HepG2 (cell line): ENCODE measurements around the gene SPAAR. TPM values are rescaled to one million over a fixed set of nuclear protein-coding genes. Genes with fewer than 3 reads are reported as not detected.

ENCODE experiments used
- ATAC-seq: fragments of 200-7000 bp; cut with Tn5 transposase; 3 replicates; pipeline ENCODE4 v1.9.1; 2020; ENCODE audit warnings: mild to moderate bottlenecking, moderate library complexity
- BruUV-seq: library from RNA; stranded (reverse); fragments of 400-500 nt; replicated peaks from 2 replicates; lab custom pipeline; 2021; lab: Mats Ljungman, UMichigan
- CTCF ChIA-PET: fragments of 300-600 bp; formaldehyde crosslinking; extraction: SDS; loops from one replicate; lab custom pipeline; 2021; ENCODE audit warnings: low total read pairs, inconsistent platforms, low intra/inter-chr PET ratio; lab: Yijun Ruan, JAX
- POLR2A ChIA-PET: fragments of 350-600 bp; sonication (Branson Sonifier 250); formaldehyde crosslinking; loops from one replicate; lab custom pipeline; 2020; ENCODE audit warnings: antibody characterized with exemption, inconsistent platforms; lab: Yijun Ruan, JAX
- DNase-seq: peaks from one replicate; pipeline ENCODE4 v3.0.0-alpha.2; 2015; ENCODE audit warnings: low spot score
- FAIRE-seq: peaks from 3 replicates; lab custom pipeline; 2011; peaks lifted over from hg19 to GRCh38; lab: Jason Lieb, UNC
- H2AFZ ChIP-seq: one replicate; pipeline ENCODE4 v1.6.1; 2011; ENCODE audit warnings: low read length, inconsistent platforms
- H3K27ac ChIP-seq: fragments of 300-600 bp; 3 replicates; pipeline ENCODE4 v1.8.0; 2011; ENCODE audit warnings: mixed run types, mild to moderate bottlenecking, mixed read lengths, low read length, inconsistent platforms; ENCODE audit not compliant: insufficient read depth; ENCODE audit errors: extremely low read length
- H3K27me3 ChIP-seq, 2 experiments: fragments of 200-600 bp in 1 of 2; 2 replicates in 1 of 2; 3 replicates in 1 of 2; pipeline versions ENCODE4 v1.6.0 to v1.8.0; 2011; ENCODE audit warnings: low read length in 2 of 2, mild to moderate bottlenecking in 2 of 2, moderate library complexity in 2 of 2, inconsistent platforms in 1 of 2; ENCODE audit not compliant: insufficient read depth in 2 of 2, control insufficient read depth in 1 of 2
- H3K36me3 ChIP-seq, 2 experiments: fragments of 200-600 bp in 1 of 2; replicated peaks in 1 of 2; 2 replicates in 1 of 2; 3 replicates in 1 of 2; pipeline versions ENCODE4 v1.5.1 to v1.8.0; 2011; ENCODE audit warnings: low read length in 2 of 2, inconsistent platforms in 1 of 2; ENCODE audit not compliant: insufficient read depth in 2 of 2, control insufficient read depth in 1 of 2
- H3K4me1 ChIP-seq: 2 replicates; pipeline ENCODE4 v1.5.1; 2012; ENCODE audit warnings: low read length, inconsistent platforms; ENCODE audit not compliant: insufficient read depth
- H3K4me2 ChIP-seq: 2 replicates; pipeline ENCODE4 v1.6.0; 2011; ENCODE audit warnings: low read depth, low read length, inconsistent platforms
- H3K4me3 ChIP-seq, 3 experiments: fragments of 200-600 bp in 1 of 3; sonication (generic), shearing (Covaris generic) in 1 of 3; replicated peaks in 1 of 3; 2 replicates each; pipeline ENCODE4 v1.5.1; 2011 to 2016; ENCODE audit warnings: low read length in 3 of 3, inconsistent platforms in 2 of 3, low read depth in 2 of 3, mild to moderate bottlenecking in 2 of 3, control low read depth in 1 of 3, mixed read lengths in 1 of 3; ENCODE audit not compliant: insufficient read depth in 1 of 3
- H3K79me2 ChIP-seq: one replicate; pipeline ENCODE4 v1.6.1; 2011; ENCODE audit warnings: low read length, inconsistent platforms; ENCODE audit not compliant: insufficient read depth
- H3K9ac ChIP-seq: 2 replicates; pipeline ENCODE4 v1.6.0; 2011; ENCODE audit warnings: mild to moderate bottlenecking, low read depth, low read length, inconsistent platforms; ENCODE audit not compliant: insufficient read depth
- H3K9me3 ChIP-seq: 2 replicates; pipeline ENCODE4 v1.5.1; 2012; ENCODE audit warnings: mild to moderate bottlenecking, low read length
- H4K20me1 ChIP-seq: 2 replicates; pipeline ENCODE4 v1.6.0; 2011; ENCODE audit warnings: inconsistent platforms, mild to moderate bottlenecking, low read length, moderate library complexity; ENCODE audit not compliant: insufficient read depth
- MNT ChIP-seq: fragments of 450-650 bp; IDR thresholded peaks from 2 replicates; pipeline ENCODE4 v1.6.1; 2016
- WGBS: methylation state at CpG from one replicate; pipeline ENCODE4 v1.1.6; 2017; ENCODE audit warnings: low lambda C conversion rate; 5-methylcytosine and 5-hydroxymethylcytosine counted together
- in situ Hi-C: cut with HindIII; loops from 2 replicates; pipeline ENCODE4 v1.10.0; 2017; ENCODE audit warnings: low pct_unique_long_range_greater_than_20kb; ENCODE audit not compliant: extremely low pct_ligation_motif_present
- intact Hi-C: fragments of 100-400 bp; cut with micrococcal nuclease; formaldehyde crosslinking; loops from one replicate; pipeline ENCODE4 v1.10.0; 2022; ENCODE audit not compliant: unreplicated experiment
- polyA plus RNA-seq, 8 experiments: library from polyadenylated mRNA; depleted of rRNA in 3 of 8; stranded (reverse) in 7 of 8; unstranded in 1 of 8; fragments of >200 nt; fragmentation: Illumina TruSeq in 4 of 8; extraction: Trizol in 4 of 8; gene quantifications; 2 replicates each; pipeline versions ENCODE4 v1.2.1 to v1.2.3, GENCODE V29; 2011 to 2016; ENCODE audit warnings: low read depth in 4 of 8, missing spikeins in 1 of 8, mixed read lengths in 1 of 8; ENCODE audit not compliant: insufficient read depth in 1 of 8
- total RNA-seq, 5 experiments: library from RNA; depleted of rRNA; stranded (reverse); fragments of >200 nt; fragmentation: Illumina TruSeq; extraction: Trizol; gene quantifications; 2 replicates each; pipeline ENCODE4 v1.2.3, GENCODE V29; 2016; ENCODE audit warnings: low read depth in 1 of 5
- TF ChIP-seq, protein P1 (sequence below): sonication (generic); formaldehyde crosslinking; IDR thresholded peaks from 2 replicates; pipeline ENCODE4 v1.5.1; 2020; ENCODE audit warnings: mild to moderate bottlenecking, missing genetic modification reagents, moderate library complexity
- TF ChIP-seq, protein P2 (sequence below), 2 experiments: sonication (generic) in 1 of 2; formaldehyde crosslinking in 1 of 2; IDR thresholded peaks; 2 replicates each; pipeline versions ENCODE4 v1.6.1 to v1.9.0; 2014 to 2022; ENCODE audit warnings: antibody characterized with exemption in 1 of 2, borderline replicate concordance in 1 of 2, inconsistent platforms in 1 of 2, low read depth in 1 of 2, missing genetic modification reagents in 1 of 2
- TF ChIP-seq, protein P3 (sequence below): sonication (generic); formaldehyde crosslinking; IDR thresholded peaks from 2 replicates; pipeline ENCODE4 v1.4.0; 2020; ENCODE audit warnings: missing genetic modification reagents

SPAAR gene
- total and polyA plus RNA-seq, 2 of the 13 experiments (the other 11 are each of a cell fraction or from before 2014, with no cell fraction given): 0.07 TPM; not detected in 1

GRCh38 chr9:35869621-35870216 is 39.6 kb upstream of the SPAAR start:
- H3K4me1 ChIP-seq: 0 out of 2 replicates have a peak, but pooled peaks cover 5% of the 10 kb centered on the region
- FAIRE-seq (no peak), ATAC-seq (peak; percentile 36; the same call in 1 of the 3 replicates), DNase-seq (no peak)
- POLR2A ChIA-PET: no interaction called here
- in situ Hi-C loops (no loop called here), intact Hi-C loops (no loop called here)
- 43% methylated on average over 5 of the region's 19 CpGs for WGBS
- TF ChIP-seq, protein P1, sequence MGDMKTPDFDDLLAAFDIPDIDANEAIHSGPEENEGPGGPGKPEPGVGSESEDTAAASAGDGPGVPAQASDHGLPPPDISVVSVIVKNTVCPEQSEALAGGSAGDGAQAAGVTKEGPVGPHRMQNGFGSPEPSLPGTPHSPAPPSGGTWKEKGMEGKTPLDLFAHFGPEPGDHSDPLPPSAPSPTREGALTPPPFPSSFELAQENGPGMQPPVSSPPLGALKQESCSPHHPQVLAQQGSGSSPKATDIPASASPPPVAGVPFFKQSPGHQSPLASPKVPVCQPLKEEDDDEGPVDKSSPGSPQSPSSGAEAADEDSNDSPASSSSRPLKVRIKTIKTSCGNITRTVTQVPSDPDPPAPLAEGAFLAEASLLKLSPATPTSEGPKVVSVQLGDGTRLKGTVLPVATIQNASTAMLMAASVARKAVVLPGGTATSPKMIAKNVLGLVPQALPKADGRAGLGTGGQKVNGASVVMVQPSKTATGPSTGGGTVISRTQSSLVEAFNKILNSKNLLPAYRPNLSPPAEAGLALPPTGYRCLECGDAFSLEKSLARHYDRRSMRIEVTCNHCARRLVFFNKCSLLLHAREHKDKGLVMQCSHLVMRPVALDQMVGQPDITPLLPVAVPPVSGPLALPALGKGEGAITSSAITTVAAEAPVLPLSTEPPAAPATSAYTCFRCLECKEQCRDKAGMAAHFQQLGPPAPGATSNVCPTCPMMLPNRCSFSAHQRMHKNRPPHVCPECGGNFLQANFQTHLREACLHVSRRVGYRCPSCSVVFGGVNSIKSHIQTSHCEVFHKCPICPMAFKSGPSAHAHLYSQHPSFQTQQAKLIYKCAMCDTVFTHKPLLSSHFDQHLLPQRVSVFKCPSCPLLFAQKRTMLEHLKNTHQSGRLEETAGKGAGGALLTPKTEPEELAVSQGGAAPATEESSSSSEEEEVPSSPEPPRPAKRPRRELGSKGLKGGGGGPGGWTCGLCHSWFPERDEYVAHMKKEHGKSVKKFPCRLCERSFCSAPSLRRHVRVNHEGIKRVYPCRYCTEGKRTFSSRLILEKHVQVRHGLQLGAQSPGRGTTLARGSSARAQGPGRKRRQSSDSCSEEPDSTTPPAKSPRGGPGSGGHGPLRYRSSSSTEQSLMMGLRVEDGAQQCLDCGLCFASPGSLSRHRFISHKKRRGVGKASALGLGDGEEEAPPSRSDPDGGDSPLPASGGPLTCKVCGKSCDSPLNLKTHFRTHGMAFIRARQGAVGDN: peak; percentile 21; the same call in 1 of the 2 replicates
- TF ChIP-seq, protein P2, sequence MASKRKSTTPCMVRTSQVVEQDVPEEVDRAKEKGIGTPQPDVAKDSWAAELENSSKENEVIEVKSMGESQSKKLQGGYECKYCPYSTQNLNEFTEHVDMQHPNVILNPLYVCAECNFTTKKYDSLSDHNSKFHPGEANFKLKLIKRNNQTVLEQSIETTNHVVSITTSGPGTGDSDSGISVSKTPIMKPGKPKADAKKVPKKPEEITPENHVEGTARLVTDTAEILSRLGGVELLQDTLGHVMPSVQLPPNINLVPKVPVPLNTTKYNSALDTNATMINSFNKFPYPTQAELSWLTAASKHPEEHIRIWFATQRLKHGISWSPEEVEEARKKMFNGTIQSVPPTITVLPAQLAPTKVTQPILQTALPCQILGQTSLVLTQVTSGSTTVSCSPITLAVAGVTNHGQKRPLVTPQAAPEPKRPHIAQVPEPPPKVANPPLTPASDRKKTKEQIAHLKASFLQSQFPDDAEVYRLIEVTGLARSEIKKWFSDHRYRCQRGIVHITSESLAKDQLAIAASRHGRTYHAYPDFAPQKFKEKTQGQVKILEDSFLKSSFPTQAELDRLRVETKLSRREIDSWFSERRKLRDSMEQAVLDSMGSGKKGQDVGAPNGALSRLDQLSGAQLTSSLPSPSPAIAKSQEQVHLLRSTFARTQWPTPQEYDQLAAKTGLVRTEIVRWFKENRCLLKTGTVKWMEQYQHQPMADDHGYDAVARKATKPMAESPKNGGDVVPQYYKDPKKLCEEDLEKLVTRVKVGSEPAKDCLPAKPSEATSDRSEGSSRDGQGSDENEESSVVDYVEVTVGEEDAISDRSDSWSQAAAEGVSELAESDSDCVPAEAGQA (IDR thresholded peaks at IDR 0.05; ENCODE audit: low read depth): no peak
- TF ChIP-seq, protein P2 (CRISPR knock-in tag; IDR thresholded peaks at IDR 0.05; ENCODE audit: borderline replicate concordance): no peak
- TF ChIP-seq MNT: 0 out of 2 replicates have a peak, but pooled peaks have one; percentile 22
- TF ChIP-seq, protein P3, sequence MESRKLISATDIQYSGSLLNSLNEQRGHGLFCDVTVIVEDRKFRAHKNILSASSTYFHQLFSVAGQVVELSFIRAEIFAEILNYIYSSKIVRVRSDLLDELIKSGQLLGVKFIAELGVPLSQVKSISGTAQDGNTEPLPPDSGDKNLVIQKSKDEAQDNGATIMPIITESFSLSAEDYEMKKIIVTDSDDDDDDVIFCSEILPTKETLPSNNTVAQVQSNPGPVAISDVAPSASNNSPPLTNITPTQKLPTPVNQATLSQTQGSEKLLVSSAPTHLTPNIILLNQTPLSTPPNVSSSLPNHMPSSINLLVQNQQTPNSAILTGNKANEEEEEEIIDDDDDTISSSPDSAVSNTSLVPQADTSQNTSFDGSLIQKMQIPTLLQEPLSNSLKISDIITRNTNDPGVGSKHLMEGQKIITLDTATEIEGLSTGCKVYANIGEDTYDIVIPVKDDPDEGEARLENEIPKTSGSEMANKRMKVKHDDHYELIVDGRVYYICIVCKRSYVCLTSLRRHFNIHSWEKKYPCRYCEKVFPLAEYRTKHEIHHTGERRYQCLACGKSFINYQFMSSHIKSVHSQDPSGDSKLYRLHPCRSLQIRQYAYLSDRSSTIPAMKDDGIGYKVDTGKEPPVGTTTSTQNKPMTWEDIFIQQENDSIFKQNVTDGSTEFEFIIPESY (CRISPR knock-in tag): peak; percentile 13; the same call in 1 of the 2 replicates
- peaks cover 0 to 12% of the 10 kb centered on the region in 2 experiments; a peak in 1 of 5 replicates for H3K27me3 ChIP-seq
- no peaks in the 10 kb centered on the region for H3K36me3 ChIP-seq
- no peak overlapping the region for H2AFZ ChIP-seq
- no peak overlapping the region for H3K4me3 ChIP-seq
- no TSS peak for BruUV-seq
- no peaks in the 10 kb centered on the region for H3K9me3 ChIP-seq
- no peak overlapping the region for H3K27ac ChIP-seq
- H3K9ac ChIP-seq: no peak overlapping the region
- CTCF ChIA-PET: no interaction called here
- H3K4me2 ChIP-seq: no peak overlapping the region
- no peaks in the 10 kb centered on the region for H3K79me2 ChIP-seq
- H4K20me1 ChIP-seq: no peaks in the 10 kb centered on the region
